ENCODE results near the gene RCOR1.

RCOR1 gene

DNA sequence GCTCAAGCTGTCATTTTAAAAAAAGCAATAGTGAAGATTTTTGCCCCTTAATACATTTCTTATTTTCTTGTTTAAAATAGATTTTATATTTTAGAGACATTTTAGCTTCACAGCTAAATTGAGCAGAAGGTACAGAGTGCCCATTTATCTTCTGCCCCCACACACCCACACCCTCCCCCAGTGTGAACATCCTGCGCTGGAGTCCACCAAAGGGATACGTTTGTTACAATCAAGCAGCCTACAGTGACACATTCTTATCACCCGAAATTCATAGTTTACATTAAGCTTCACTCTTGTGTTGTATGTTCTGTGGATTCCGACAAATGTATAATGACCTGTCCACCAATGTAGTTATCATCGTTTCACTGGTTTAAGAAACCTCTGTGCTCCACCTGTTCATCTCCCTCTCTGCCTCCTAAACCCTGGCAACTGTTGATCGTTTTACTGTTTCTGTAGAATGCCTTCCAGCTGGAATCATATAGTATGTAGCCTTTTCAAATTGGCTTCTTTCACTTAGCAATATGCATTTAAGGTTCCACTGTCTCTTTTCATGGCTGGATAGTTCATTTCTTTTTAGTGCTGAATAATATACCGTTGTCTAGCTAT lies 93.8 kb downstream of the RCOR1 start:
- no peak for DNase-seq

DNA sequence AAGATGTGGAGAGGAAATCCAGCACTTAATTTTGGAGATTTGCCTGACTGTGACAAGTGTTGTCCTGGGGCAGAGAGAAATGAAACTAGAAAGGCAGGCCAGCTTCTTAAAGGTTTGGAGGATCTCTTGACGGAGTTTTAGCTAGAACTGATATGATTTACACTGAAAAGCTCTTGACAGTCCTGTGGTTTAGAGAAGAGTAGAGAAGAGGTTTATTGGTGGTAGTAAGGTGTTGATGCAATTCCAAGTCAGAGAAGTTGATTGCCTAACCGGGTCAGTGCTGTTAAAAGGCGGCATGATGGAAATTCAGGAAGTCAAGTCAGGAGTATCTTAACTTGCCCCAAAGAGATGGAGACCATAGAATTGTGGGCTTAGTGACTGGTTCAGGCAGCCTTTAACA lies 95.8 kb downstream of the RCOR1 start:
- no peak for DNase-seq

DNA sequence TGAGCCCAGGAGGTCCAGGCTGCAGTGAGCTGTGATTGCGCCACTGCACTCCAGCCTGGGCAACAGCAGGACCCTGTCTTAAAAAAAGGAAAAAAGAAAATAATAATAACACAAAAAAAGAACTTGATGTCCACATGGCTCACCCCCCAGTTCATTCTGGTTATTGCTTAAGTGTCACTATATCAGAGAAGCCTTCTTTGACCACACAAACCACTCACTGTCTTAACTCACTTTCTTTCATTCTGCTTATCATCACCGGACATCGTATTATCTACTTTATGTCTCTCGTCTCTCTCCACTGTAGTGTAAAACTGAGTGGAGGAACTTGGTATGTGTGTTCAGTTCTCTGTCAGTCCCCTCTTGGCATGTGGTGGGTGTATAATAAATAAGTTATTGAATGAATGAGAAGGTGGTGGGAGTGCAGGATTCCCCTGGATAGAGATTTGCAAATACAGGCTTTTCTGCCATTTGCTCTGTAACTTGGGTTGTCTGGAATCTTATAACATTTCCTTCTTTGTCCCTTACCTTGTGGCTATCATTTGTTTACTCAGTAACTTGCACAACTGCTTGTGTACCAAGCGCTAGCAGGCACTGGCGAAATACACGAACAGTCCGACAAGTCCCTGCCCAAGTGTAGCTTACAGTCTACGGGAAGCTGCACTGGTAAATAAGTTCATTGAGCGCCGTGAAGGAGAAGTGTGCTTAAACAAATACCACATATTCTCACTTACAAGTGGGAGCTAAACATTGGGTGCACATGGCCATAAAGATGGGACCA lies 98.2 kb downstream of the RCOR1 start:
- no peak for DNase-seq

DNA sequence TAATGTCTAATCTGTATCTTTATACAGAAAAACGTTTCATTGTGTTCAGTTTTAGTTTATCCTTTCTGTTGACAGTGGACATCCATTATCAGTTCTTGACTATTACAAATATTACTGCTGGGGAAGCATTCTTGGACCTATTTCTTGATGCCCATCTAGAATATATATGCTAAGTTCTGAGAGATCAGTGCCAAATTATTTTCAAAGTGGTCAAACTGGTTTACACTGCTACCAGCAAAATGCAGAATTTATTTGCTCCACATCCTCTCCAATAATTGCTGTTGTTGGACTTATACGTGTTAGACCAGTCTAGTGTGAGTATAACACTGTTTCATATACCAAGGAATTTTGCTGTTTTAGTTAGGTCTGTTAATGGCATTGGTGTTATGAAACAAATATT lies 99.3 kb downstream of the RCOR1 start:
- no peak for DNase-seq

DNA sequence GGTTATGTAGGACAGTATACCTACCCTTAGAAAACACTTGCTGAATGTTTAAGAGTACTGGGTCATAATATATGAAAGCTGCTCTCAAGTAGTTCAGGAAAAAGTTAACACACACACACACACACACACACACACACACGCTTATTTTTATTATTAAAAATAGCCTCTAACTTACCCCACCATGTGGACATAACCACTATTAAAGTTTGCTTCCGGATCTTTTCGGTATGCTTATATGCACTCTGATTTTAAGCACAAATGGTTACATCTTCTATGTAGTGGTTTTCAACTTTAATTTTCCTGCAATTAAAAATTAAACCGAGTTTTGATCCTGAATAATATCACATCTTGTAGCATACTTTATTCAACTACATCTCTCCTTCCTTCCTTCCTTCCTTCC lies 99.9 kb downstream of the RCOR1 start:
- DNase-seq = no peak

DNA sequence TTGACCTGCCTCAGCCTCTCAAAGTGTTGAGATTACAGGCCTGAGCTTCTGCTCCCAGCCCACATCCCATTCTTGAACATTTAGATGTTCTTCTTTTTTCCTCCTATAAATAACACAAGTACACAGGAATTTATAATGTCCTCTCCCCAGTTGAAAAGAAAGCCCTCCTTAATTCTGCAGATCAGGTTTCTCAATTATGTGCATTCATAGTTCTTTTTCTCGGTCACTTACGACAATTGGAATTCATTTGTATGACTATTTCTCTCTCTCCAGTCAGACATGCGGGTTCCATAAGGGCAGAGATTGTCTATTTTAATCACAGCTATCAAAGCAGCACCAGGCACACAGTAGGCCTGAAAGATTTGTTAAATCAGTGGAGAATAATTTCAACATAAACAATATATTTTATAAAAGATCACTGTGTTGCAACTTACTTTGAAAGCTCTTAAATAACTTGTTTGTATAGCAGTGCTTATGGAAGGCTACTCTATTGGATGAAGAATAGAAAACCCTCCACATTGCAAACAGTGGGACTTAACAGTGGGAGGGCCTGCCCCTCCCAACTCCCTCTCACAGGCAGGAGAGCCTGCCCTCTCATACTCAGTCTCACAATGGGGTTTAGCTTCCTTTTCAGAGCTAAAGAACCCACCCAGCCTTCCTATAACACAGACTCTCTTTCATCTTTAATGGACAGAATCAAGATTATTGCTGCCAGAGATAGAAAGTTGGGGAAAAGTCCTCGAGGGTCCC lies 100.7 kb downstream of the RCOR1 start:
- no peak for DNase-seq

DNA sequence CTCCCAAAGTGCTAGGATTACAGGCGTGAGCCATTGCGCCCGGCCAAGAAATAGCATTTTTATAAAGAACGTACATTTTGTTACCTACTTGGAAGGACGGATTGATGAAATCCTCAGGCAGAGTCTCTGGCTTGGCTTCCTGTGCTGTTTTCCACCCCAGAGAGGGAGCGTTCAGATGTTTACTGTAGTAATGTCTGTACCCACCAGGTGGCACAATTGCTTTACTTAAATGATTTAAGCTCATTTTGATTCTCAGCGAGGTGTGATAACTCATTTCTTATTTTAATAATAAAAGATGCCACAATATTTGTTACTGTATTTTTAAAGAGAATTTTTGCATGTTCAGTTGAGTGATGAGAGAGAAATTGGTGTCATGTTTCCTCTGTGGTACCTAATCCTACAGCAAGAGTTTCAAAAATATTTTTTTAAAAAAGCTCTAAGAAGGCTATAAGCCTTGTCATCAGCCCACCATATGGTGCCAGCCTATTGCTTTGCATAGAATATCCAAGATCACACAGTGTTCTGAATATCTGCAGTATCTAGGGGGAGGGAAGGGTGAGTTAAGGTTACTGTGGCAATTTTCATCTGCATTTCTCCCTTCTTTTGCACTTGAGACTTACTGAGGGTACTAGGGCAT lies 102.2 kb downstream of the RCOR1 start:
- peak; percentile 40 to 55 for DNase-seq

DNA sequence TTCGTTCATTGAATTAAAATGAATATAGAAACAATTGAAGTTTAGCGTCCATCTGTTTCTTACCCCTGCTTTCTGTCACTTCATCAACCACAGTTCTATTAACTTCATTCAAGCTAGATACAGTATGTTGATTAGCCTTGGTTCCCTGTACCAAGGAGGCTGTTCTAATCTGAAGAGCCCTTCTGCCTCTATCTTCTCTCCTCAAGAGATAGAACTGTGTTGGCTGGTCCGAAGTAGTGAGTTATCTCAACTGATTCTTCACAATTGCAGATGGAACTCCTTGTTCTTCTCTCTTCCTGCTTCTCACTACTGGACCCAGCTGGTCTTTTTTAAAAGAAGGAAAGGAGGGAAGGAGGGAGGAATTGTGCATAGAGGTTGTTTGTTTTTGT lies 102.7 kb downstream of the RCOR1 start:
- no peak for DNase-seq

DNA sequence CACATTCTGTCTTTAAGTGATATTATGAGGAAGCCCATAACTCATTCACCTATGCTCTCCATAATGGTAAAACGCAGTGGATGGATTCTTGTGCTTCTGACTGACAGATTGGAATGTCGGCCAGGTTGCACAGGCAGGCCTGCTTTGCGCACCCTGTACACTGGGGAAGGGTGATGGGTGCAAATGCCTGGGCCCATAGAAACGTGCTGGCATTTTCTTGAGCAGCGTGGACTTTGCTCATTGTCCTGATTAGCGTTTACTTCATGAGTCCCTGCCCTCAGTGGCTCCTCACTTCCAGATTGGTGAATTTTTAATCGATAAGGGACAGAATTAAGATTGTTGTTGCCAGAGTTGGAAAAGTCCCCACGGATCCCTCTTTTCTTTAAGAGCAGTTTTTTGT lies 103.9 kb downstream of the RCOR1 start:
- no peak for DNase-seq

DNA sequence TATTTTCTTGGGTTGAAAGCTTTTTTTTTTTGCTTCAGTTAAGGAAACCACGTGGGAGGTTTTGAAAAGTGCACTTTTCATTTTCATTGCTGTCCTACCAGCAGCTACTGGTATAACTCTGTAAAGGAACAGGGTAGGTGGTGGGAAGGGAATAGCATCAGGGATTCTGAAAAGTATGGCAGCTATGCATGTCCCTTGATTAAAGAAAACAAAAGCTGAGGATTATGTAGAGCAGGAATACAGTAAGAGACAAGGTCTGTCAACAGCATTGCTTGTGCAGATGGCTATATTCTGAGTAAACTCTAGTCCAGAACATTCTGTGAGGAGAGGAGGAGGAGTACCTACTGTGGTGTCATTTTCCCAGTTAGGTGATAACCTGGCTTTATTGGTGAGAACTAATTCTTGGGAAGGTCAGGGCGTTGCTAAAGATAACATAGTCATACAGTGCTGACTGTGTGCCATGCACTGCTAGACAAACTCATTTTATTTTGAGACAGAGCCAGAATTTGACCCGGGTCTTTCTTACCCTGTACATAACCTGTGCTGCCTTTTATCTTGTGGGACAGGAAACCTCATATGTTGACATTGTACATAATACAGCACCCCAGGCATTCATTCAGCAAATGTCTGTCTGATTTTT lies 104.5 kb downstream of the RCOR1 start:
- no peak for DNase-seq

DNA sequence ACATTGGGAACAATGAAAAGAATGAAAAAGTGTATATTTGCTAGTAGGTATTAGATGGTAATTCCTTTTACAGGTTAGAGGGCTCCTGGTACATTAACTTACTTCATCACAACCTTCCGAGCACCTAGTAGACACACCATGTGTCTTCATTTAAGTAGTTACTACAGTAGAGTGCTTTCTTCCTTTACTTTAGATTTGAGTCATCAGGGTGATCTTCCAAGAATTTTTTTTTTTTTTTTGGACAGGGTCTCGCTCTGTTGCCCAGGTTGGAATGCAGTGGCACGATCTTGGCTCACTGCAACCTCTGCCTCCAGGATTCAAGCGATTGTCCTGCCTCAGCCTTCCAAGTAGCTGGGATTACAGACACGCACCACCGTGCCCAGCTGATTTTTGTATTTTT lies 105.1 kb downstream of the RCOR1 start:
- no peak for DNase-seq

DNA sequence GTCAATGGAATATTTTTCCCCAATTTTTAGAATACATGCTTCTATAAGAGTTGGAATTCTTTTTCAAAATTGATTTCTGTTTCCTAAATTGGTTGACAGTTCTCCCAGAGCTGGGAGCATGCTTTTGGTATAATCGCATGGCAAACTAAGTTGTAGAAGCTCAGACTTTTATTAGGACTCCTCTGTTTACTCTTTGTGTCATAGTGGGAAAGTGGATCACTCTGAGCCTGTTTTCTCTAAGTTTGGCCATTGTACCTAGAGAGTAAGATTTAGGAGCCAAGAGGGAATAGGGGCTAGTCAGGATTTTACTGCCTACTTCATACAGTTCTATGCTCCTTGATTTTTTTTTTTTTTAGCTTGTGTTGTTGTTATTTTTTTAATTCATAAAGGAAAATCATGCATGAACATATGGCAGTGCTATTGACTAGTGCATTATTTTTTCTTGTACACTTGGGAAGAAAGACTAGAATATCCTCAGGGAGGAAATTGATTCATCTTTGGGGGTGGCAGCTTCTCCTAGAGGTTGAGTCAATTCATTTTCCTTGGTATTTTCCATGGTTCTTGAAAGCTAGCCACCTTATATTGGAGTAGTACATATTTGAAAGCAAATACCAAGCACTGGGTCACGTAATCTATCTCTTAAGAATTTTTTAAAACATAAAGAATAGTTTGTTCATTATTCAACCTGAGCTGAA lies 107.1 kb downstream of the RCOR1 start:
- DNase-seq = no peak

DNA sequence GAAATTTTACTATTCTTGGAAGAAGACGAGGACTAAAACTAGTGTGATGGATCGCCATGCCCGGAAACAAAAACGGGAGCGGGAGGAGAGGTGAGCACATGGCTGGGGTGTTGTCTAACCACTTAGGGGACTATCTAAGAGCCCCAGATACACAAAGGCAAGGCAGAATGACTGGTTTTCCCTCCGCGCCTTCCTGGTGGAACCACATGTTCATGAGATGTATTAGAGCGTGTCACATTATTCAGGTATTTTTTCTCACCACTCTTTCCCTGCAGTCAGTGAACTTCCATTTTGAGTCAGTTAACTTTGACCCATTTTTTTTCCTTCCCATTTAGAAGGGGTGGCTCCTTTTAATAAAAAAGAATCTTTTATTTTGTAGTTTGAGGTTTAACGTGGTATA lies 116.0 kb downstream of the RCOR1 start:
- DNase-seq = no peak

DNA sequence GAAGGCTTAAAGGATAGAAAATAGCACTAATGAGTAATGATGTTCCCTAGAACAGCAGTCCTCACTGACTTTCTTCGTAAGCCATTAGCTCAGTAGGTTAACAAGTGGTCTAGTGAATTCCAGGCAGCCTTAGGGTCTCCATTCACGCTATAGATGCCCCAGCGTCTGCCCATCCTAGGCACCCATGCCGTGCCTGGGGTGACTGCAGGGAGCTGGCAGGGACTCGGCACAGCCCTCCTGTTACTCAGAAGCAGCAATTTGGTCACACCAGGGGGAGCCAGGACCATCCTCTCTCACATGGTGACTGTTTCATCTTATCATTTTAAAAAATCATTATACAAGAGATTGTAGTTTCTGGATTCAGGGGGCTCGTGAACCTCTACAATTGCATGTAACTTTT lies 118.8 kb downstream of the RCOR1 start:
- no peak for DNase-seq

DNA sequence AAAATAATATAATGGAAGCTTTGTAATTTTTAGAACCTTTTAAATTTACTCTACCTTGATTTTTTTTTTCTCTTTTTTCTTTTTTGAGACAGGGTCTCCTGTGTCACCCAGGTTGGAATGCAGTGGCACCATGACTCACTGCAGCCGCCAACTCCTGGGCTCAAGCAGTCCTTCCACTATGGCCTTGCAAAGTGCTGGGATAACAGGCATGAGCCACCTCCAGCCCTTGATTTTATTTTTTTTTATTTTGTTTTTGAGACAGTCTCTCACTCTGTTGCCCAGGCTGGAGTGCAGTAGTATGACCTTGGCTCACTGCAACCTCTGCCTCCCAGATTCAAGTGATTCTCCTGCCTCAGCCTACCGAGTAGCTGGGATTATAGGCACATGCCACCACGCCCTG lies 119.5 kb downstream of the RCOR1 start:
- DNase-seq = no peak

DNA sequence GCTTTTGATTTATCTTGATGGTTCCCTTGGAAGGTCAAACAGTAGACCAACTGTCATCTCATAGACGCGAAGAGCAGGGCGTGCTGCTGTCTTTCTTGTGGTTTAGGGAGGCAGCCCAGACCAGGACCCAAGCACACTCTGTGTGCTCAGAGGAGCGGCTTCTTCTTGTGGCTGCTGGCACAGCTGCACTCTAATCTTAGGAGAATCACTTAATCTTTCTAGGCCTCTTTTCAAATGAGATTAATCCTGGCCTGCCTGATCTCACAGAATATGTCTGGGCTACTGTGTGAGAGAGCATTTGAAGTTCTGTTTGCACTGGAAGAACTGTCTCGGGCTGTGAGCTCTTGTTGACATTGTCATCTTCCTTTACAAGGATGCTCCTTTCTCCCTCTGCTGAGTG lies 124.8 kb downstream of the RCOR1 start:
- DNase-seq = no peak

DNA sequence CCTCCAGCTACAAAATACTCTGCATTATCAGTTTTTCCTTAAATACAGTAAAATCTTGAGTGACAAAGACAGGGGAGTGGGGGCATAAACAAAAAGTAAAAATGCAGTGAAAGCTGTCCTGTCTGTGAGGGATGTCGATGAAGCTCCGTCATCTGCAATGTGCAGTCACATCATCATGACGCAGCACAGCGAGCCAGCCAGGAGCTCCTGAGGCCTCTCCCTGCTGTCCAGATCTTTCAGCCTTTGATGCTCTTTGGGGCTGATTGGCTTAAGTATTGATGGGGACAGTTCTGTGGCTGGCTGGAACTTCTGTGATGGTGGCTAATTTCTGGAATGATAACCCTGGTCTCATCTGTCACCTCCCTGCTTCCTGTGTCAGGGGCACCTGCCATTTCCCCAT lies 130.2 kb downstream of the RCOR1 start:
- DNase-seq = no peak

DNA sequence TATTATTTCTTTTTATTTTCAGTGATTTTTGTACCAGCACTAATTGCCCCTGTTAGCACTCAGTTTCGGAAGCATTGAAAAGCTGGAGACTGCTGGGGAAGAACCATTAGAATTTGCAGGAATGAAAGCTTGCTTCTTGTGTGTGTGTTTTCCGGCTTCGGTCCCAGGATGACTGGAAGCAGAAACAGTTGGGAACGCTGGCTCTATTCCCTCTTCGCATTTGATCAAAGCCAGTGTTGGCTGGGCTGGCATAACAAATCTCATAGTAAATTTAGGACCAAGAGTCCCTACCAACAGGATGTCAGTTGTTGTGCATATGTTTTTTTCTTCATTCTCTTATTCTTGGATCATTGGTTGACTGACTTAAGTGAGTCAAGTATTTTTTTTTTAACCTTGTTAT lies 131.2 kb downstream of the RCOR1 start:
- DNase-seq = no peak

DNA sequence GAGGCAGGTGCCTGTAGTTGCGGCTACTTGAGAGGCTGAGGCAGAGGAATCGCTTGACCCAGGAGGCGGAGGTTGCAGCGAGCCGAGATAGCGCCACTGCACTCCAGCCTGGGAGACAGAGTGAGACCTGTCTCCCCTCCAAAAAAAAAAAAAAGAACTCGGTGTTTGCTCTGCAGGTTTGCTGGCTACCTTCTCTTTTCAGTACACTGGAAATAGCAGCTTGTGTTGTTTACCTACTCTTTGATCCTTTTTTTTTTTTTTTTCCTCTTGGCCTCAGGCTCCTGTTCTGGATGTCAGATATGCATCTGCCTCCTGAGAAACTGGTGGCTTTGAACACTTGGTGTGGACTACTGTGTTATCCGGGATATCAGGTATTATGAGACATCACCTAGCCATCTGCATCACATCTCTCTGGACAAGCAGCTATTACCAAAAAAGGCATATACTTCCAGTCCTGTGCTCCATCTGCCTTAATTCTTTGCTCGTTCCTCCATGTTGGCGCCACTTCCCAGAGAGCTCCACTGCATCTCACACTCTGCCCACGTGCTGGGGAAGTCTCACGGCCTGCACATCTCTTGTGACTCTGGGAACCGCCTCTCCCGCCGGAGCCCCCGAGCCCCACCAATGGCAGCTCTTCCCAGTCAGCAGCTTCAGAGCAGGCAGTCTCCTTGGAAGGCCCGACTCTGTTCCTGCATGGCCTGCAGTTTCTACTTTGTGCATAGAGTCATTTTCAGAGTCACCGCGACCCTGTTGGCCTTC lies 133.9 kb downstream of the RCOR1 start:
- no peak for DNase-seq

DNA sequence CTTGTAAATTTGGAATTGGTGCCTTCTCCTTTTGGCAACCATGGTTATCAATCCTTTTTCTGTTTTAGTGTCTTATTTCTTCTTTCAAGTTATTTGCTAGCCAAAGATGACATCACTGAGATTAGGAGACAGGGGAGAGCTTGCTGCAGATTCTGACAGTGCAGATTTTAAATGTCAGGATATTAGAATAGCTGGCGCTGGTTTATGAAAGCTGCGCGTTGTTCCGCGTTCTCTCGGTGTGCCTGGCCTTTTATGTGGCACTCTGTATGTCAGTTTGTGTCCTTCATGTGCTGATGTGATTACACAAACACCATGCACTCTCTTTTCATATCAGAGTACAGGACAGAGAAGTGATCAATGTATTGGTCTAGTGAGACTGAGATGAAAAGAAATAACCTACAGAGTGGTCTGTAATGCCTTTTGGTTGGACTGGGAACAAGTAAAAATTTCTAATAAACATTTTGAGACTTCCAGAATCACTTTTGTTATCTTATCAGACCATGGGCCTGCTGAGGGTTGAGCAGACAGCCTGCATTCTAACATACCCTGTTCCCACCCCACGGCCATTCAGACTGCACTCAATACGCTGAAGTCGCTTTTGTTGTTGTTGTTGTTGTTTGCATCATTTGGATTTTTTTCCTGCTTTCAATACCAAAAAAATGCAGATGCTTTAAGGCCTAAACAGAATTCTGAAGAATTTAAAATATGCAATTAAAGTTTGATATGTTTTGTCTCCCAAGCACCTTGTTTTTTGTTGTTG lies 135.1 kb downstream of the RCOR1 start:
- no peak for DNase-seq

DNA sequence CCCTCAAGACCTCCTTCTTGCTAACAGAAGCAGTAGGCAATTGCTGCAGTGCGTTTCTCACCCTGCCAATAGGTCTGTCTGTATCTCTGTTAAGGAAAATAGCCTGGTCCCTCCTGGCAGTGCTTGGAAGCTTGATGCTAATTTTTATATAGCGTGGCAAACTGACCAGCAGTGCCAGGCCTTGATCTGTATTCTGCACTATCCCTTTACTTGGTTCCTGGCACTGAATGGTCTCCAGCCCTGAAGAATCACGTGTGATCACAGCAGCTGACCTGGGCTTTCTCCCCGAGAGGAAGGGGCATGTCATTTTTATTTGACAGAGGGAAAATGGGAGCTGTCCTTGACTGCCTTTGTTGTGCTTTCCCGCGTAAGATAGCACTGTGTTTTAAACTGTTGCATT lies 136.1 kb downstream of the RCOR1 start:
- no peak for DNase-seq
